ENCODE results near the gene ASF1A. TPM values are rescaled to one million over a fixed set of nuclear protein-coding genes. Genes with fewer than 3 reads are reported as not detected.

The ASF1A gene
- total and polyA plus RNA-seq, 2 experiments from 2014 or later, result 25.4 to 72.2 TPM

DNA sequence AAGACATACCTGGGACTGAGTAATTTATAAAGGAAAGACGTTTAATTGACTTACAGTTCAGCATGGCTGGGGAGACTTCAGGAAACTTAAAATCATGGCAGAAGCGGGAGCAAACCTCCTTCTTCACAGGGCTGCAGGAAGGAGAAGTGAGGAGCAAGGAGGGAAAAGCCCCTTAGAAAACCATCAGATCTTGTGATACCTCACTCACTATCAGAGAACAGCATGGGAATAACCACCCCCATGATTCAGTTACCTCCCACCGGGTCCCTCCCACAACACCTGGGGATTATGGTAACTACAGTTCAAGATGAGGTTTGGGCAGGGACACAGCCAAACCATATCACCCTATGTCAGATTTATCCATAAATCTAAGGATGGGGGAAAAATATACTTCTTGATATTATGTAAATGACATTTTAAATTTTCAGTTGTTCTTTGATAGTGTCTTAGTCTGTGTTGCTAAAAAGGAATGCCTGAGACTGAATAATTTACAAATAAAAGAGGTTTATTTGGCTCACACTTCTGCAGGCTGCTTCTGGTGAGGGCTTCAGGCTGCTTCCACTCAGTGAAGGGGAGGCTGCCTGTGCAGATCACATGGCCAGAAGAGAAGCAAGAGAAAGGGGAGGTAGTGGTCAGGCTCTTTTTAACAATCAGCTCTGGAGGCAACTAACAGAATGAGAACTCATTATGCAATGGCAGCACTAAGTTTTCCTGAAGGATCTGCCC, 42.2 kb downstream of the ASF1A start:
- Histone ChIP-seq H3K4me2 (peak overlapping the region; percentile 99), H3K27me3 (ENCODE audit: insufficient read depth) (no peaks in the 10 kb centered on the region), H3K79me2 (replicated peaks; ENCODE audit: insufficient read depth) (peaks cover 75% of the 10 kb centered on the region), H3K27ac (ENCODE audit: low read depth) (no peak overlapping the region), H3K36me3 (ENCODE audit: insufficient read depth) (peaks cover 9% of the 10 kb centered on the region; the same call in 1 of the 2 replicates), H3K4me1 (ENCODE audit: insufficient read depth) (peaks cover 7% of the 10 kb centered on the region), H4K20me1 (replicated peaks; ENCODE audit: insufficient read depth) (peaks cover 8% of the 10 kb centered on the region), H3K4me3 (peak overlapping the region; percentile 99), H2AFZ (no peak overlapping the region), H3K9me2 (ENCODE audit: insufficient read depth) (no peaks in the 10 kb centered on the region; the same call in 1 of the 2 replicates), H3F3A (replicated peaks; ENCODE audit: low read depth) (0 out of 2 replicates have a peak, but pooled peaks cover 2% of the 10 kb centered on the region)
- ATAC-seq (no peak), DNase-seq (ENCODE audit: low spot score) (no peak)
- peaks cover 2% of the 10 kb centered on the region for H3K27me3 Mint-ChIP-seq (ENCODE audit: insufficient read depth, low read depth, poor library complexity)
- H3K27ac Mint-ChIP-seq, result no peak overlapping the region
- H3K9me3 Mint-ChIP-seq, result peaks cover 30% of the 10 kb centered on the region
- H3K4me1 Mint-ChIP-seq, result peaks cover 18% of the 10 kb centered on the region
- H3K4me3 Mint-ChIP-seq, result peak overlapping the region; percentile 84
- no peak for TF ChIP-seq ZNF331 (CRISPR knock-in tag; IDR thresholded peaks at IDR 0.05; ENCODE audit: low read depth)
- TF ChIP-seq ZNF462 (CRISPR knock-in tag; IDR thresholded peaks at IDR 0.05), result no peak
- no peak for TF ChIP-seq ZNF114 (CRISPR knock-in tag; IDR thresholded peaks at IDR 0.05)
- TF ChIP-seq POLR2AphosphoS5 (IDR thresholded peaks at IDR 0.05; ENCODE audit: low read depth), result no peak
- TF ChIP-seq, protein P1, sequence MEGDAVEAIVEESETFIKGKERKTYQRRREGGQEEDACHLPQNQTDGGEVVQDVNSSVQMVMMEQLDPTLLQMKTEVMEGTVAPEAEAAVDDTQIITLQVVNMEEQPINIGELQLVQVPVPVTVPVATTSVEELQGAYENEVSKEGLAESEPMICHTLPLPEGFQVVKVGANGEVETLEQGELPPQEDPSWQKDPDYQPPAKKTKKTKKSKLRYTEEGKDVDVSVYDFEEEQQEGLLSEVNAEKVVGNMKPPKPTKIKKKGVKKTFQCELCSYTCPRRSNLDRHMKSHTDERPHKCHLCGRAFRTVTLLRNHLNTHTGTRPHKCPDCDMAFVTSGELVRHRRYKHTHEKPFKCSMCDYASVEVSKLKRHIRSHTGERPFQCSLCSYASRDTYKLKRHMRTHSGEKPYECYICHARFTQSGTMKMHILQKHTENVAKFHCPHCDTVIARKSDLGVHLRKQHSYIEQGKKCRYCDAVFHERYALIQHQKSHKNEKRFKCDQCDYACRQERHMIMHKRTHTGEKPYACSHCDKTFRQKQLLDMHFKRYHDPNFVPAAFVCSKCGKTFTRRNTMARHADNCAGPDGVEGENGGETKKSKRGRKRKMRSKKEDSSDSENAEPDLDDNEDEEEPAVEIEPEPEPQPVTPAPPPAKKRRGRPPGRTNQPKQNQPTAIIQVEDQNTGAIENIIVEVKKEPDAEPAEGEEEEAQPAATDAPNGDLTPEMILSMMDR (conservative IDR thresholded peaks at IDR 0.05; ENCODE audit: low read depth in 2 of 2), result no peak
- no peak for TF ChIP-seq CREB1 (CRISPR knock-in tag; IDR thresholded peaks at IDR 0.05; ENCODE audit: low read depth)
- TF ChIP-seq NANOG (IDR thresholded peaks at IDR 0.05; ENCODE audit: borderline replicate concordance), result no peak
- TF ChIP-seq EZH2phosphoT487 (IDR thresholded peaks at IDR 0.05; ENCODE audit: unreplicated experiment), result no peak
- TF ChIP-seq REST (IDR thresholded peaks at IDR 0.05; ENCODE audit: unreplicated experiment), result no peak
- TF ChIP-seq JUNB (IDR thresholded peaks at IDR 0.05; ENCODE audit: unreplicated experiment), result no peak
- no peak for TF ChIP-seq STAT1 (IDR thresholded peaks at IDR 0.05; ENCODE audit: unreplicated experiment)
- no peak for TF ChIP-seq EZH2 (IDR thresholded peaks at IDR 0.05; ENCODE audit: low read depth, unreplicated experiment)
- TF ChIP-seq, protein P2, sequence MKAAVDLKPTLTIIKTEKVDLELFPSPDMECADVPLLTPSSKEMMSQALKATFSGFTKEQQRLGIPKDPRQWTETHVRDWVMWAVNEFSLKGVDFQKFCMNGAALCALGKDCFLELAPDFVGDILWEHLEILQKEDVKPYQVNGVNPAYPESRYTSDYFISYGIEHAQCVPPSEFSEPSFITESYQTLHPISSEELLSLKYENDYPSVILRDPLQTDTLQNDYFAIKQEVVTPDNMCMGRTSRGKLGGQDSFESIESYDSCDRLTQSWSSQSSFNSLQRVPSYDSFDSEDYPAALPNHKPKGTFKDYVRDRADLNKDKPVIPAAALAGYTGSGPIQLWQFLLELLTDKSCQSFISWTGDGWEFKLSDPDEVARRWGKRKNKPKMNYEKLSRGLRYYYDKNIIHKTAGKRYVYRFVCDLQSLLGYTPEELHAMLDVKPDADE (IDR thresholded peaks at IDR 0.05), result no peak
- H3K36me3 Mint-ChIP-seq (ENCODE audit: low read depth), result peaks cover 56% of the 10 kb centered on the region
